ENCODE measurements around the gene TMEM182.

Gene TMEM182, protein sequence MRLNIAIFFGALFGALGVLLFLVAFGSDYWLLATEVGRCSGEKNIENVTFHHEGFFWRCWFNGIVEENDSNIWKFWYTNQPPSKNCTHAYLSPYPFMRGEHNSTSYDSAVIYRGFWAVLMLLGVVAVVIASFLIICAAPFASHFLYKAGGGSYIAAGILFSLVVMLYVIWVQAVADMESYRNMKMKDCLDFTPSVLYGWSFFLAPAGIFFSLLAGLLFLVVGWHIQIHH

DNA sequence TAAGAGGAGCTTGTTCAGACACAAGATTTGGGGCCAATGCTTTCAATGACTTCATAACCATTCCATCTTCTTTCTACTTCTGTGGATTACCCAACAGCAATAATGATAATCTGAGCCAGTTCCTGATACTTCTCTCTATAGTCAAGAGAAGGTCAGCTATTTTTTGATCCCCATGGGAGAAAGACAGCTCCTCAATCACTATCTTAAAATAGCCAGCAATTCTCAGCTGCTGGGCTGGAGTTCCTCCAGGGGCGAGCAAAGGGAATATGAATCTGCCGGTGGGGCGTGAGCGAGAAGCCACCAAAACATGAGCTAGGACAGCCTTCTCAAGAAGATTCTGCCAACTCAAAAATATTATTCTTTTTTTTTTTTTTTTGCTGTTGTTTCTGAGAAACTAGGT is at the start of gene TMEM182:
Gene TMEM182, plus strand, starts transcription at position 269 of the 400 bp plus-strand sequence. CDS start 187 bp downstream, outside the sequence.
- DNase-seq, result no peak

DNA sequence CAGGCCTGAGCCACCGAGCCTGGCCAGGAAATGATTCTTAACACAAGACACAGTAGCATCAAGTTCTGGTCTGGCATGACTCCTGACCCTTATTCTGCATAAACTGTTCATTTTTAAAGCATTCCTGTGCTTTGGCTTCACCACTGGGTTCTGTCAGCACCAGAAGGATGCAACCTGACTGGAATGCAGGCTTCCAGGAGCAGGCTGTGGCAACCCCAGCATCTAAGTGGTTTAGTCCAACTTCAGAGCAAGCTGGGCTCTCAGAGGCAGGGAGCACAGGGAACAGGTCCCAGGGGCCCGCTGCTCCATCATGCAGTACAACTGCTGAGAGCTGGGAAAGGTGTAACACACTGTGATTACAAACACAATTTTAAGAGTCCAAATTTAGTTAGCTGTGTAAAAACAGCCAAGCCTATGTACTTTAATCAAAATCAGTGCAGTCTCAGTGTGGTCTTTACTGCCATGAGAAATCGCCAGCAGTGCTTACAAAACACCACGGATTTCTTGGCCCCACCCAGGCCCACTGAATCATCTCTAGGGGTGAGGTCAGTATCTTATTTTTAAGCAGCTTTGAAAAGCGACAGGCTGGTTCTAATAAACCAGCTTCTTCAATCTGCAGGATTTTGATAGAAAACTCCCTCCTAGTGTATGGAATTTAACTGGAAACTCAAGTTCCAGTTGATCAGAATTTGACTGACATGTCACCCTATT is 44.4 kb upstream of the TMEM182 start:
- no peak for DNase-seq

DNA sequence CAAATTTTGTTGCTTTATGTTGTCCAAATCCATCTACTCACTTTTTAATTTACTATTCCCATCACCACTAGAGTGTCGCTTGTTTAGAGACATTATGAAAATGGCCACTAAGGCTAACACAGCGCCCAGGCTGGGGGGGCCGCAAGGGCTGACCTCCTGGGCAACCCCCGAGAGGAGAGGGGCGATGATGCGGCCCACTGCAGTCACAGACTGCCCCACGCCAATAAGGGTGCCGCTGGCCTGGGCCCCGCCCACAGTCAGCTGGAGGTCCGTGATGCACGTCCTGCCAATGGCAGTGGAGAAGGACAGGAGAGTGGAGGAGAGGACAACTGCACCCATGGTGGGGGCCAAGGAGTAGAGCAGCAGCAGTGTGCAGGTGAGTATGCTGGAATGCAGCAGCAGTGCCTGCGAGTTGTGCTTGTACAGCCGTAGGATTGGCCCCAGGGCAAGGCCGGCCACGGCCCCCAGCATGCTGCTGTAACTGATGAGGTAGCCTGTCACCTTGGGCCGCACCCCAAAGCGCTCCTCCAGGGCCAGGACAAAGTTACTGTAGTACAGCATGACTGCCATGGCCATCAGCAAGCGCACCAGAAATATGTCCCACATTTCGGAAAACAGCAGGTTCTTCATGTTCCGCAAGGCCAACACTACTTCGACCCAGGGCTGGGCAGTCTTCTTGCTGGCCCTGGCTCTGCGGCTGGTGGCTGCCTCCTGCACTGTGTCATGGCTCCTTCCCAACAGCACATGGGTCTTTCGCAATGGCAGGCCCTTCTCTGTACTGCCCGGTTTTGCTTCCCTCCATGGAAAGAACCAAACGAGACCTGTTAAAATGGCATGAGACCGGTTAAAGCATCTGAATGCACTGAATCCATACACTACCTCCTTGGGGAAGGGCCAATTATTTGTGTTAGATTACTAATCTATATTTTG is 43.2 kb upstream of the TMEM182 start:
- DNase-seq, result no peak

DNA sequence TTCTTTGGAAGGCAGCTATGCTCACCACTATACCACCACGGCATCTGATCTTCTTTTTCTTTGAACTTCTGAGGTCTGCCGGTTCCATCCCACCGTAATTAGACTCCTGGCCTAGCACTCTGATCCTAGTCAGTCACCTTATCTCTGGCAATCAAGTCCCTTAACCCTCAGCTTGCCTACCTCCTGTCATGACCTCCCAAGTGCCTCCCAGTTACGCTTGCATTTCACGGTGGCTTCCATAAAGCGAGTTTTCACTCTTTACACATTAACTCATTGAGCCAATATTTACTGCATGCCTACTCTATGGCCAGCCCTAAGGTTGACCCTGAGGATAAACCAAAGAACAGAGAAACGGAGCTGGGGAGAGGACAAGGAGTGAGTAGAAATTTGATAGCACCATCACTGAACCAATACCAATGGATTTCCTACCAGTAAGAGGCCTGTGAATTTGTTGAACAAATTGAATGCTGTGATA is 37.8 kb upstream of the TMEM182 start:
- DNase-seq, result no peak

DNA sequence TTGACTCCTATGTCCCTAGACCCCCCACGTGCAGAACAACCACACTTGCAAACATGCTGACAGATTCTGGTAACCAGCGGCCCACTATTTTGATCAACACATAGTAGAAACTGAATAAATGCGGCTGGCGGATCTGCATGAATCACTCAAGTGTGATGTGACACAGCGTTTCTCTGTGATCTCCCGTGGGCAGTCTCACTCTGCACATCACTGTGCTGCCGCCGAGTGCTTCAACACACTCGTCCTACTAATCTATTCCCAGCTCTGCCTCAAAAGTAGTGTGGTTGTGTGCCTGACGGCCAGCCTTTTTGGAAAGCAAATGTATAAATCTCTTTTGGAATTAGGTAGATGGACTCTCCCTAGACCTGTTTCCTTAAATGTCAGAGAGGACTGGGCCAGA is 37.3 kb upstream of the TMEM182 start:
- no peak for DNase-seq

- no peak for DNase-seq
These were observed 35.4 kb upstream of the TMEM182 start for GRCh38 chr2:102726128-102727087.

- DNase-seq, result no peak
These were observed 26.3 kb upstream of the TMEM182 start for GRCh38 chr2:102735416-102736109.

GRCh38 chr2:102736110-102736409 is 25.8 kb upstream of the TMEM182 start:
- DNase-seq, result no peak

DNA sequence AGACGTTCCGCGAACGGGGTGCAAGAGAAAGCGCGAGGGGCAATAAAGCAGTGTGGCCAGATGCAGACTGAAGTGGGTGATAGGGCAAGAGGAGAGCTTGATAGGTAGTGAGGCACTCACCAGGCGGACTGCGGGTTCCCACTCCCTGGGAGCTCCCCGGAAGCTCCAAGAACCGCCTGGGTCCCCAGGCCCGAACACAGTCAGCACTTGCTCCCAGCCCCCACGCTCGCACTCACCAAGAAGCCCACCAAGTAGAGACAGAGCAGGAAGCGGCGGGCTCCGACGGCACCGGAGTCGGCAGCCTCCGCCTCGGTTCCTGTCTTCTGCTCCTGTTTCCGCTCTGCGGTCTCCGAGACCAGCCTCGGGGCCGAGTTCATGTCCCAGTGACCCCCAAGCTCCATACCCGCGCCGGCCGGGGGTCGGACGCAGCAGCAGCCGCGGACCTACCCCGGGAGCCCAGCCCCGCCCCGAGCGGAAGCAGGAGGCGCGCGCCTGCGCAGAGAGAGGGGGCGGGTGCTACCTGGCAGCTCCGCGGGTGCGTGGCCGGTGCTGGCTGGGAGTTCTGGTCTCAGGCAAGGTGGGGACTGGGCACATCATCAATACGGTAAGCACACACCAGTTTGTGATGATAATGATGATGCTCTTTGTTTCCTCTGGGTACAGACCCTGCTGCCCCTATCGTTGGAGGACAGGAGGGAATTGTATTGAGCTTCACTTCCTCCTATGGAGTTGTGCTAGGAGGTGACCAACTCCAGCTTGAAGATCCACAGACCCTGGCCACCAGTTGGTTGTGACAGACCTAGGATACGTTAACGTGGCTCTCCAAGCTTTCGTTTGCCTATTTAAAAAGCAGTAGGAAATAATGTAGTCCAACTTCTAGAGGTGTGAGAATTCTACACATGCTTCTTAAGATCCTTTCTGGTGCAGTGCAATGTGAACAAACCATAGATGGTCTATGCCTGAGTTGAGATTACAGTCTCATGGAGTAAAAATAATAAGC is 25.1 kb upstream of the TMEM182 start:
- peak; percentile 77 for DNase-seq

- DNase-seq, result no peak
These were observed 24.4 kb upstream of the TMEM182 start for GRCh38 chr2:102737431-102737830.

- no peak for DNase-seq
These were observed 18.6 kb upstream of the TMEM182 start for GRCh38 chr2:102743259-102743658.

- no peak for DNase-seq
These were observed 13.7 kb upstream of the TMEM182 start for GRCh38 chr2:102748107-102748506.

GRCh38 chr2:102749938-102750337 is 11.9 kb upstream of the TMEM182 start:
- DNase-seq, result no peak

DNA sequence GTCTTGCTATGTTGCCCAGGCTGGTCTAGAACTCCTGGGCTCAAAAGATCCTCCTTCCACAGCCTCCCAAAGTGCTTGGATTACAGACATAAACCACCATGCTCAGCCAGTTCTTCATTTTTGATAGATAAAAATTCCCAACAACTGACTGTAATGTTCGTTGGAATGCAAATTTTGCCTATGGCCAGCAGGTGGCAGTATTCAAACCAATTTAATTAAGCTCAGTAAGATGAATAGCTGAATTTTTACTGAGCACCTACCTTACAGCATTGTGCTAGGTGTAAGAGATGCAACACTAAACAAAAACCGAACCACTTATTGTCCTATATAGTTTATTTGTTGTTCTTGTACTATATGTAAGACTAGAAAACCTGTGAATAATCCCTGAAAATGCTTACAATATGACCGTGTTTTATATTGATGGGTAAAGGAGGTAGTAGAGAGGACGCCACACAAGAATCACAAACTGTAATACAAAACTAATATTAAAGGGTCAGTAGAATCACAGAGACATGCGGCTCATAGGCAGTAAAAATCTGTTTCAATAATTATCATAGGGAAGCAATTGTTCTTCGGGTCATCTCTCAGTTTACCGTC is 8.2 kb upstream of the TMEM182 start:
- DNase-seq, result no peak

DNA sequence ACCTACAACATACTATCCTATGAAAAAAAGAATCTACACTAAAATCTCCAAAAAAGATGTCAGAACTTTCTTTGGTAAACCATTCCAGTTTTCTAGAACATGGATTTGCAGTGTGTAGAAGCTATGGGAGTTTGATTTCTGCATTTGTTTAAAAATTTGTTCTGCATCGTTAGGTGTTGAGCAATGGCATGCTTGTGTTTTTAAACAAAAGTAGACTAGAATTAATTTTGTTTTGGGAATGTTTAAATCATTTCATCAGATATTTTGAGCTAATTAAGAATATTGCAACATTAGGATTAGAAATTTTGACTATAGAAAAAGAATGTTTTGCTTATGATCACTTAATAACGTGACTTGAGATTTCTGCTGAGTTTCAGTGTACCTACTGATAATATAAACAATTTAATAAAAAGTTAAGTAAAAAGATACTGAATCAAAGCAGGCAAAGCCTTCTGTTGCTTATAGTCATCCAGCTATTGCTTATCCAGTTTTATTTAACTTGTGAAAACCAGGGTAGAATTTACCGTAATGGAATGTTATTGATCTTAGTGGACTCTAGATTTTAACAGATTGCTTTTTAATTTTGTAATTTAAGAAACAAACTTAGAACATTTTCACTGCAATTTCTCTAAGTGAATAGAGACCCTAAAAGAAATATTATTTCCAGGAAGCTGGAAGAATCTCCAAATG is 7.2 kb upstream of the TMEM182 start:
- no peak for DNase-seq

GRCh38 chr2:102755284-102755683 is 6.5 kb upstream of the TMEM182 start:
- DNase-seq, result no peak

GRCh38 chr2:102758439-102758838 is 3.4 kb upstream of the TMEM182 start:
- no peak for DNase-seq

GRCh38 chr2:102764083-102764482 is 2.3 kb downstream of the TMEM182 start:
- DNase-seq, result no peak

DNA sequence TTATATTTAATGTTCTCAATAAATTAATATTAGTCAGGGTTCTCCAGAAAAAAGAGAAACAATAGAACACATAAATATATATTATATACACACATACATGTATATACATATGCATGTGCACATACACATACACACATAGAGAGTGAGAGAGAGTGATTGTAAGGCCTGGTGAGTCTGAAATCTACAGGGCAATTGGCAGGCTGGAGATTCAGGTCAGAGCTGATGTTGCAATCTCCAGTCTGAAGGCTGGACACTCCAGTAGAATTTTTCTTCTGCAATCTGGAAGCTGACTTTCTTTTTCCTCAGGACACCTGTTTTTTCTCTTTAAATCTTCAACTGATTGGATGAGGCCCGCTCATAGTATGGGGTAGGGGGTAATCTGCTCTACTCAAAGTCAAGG is 3.2 kb downstream of the TMEM182 start:
- no peak for DNase-seq
